ENCODE results near the gene DGCR2. TPM values are rescaled to one million over a fixed set of nuclear protein-coding genes. Genes with fewer than 3 reads are reported as not detected.

DGCR2 gene
- total RNA-seq, 1 donor = 80.0 TPM

- no peak for DNase-seq (ENCODE audit: low read depth in 2 of 3, low spot score in 2 of 3)
Observed at GRCh38 chr22:19046719-19047609, 75.2 kb downstream of the DGCR2 start.

GRCh38 chr22:19046287-19046686, 75.9 kb downstream of the DGCR2 start:
- no peak for DNase-seq (ENCODE audit: low read depth in 2 of 3, low spot score in 2 of 3)

- no peak for DNase-seq (ENCODE audit: low read depth in 2 of 3, low spot score in 2 of 3)
Observed at GRCh38 chr22:19045094-19045493, 77.1 kb downstream of the DGCR2 start.

GRCh38 chr22:19044381-19044780, 77.8 kb downstream of the DGCR2 start:
- DNase-seq (ENCODE audit: low read depth in 2 of 3, low spot score in 2 of 3) = no peak

- no peak for DNase-seq (ENCODE audit: low read depth in 2 of 3, low spot score in 2 of 3)
Observed at GRCh38 chr22:19043121-19044085, 78.8 kb downstream of the DGCR2 start.

GRCh38 chr22:19042285-19043120, 79.7 kb downstream of the DGCR2 start:
- DNase-seq (ENCODE audit: low read depth in 2 of 3, low spot score in 2 of 3) = no peak

- no peak for DNase-seq (ENCODE audit: low read depth in 2 of 3, low spot score in 2 of 3)
Observed at GRCh38 chr22:19041704-19042074, 80.5 kb downstream of the DGCR2 start.

- no peak for DNase-seq (ENCODE audit: low read depth in 2 of 3, low spot score in 2 of 3)
Observed at GRCh38 chr22:19040888-19041703, 81.1 kb downstream of the DGCR2 start.

- DNase-seq (ENCODE audit: low read depth in 2 of 3, low spot score in 2 of 3) = no peak
Observed at GRCh38 chr22:19040391-19040861, 81.8 kb downstream of the DGCR2 start.

GRCh38 chr22:19039796-19040280, 82.4 kb downstream of the DGCR2 start:
- DNase-seq (ENCODE audit: low read depth in 2 of 3, low spot score in 2 of 3) = no peak

GRCh38 chr22:19039448-19039780, 82.8 kb downstream of the DGCR2 start:
- no peak for DNase-seq (ENCODE audit: low read depth in 2 of 3, low spot score in 2 of 3)

- no peak for DNase-seq (ENCODE audit: low read depth in 2 of 3, low spot score in 2 of 3)
Observed at GRCh38 chr22:19038728-19039447, 83.3 kb downstream of the DGCR2 start.

GRCh38 chr22:19038164-19038546, 84.1 kb downstream of the DGCR2 start:
- DNase-seq (ENCODE audit: low read depth in 2 of 3, low spot score in 2 of 3) = no peak

GRCh38 chr22:19037282-19038163, 84.7 kb downstream of the DGCR2 start:
- DNase-seq (ENCODE audit: low read depth in 2 of 3, low spot score in 2 of 3) = no peak

- DNase-seq (ENCODE audit: low read depth in 2 of 3, low spot score in 2 of 3) = no peak
Observed at GRCh38 chr22:19036523-19037273, 85.5 kb downstream of the DGCR2 start.

GRCh38 chr22:19036229-19036522, 86.0 kb downstream of the DGCR2 start:
- DNase-seq (ENCODE audit: low read depth in 2 of 3, low spot score in 2 of 3) = no peak

- peak in 1 of 3 donors; percentile 18 for DNase-seq (ENCODE audit: low read depth in 2 of 3, low spot score in 2 of 3)
Observed at GRCh38 chr22:19035474-19036228, 86.6 kb downstream of the DGCR2 start.
